NCI-H524 (cell line): ENCODE measurements around the gene CFDP1.

Source experiments
- DNase-seq, 2 experiments: peaks; one replicate each; lab custom pipeline; 2025; lab: John Stamatoyannopoulos, UW

CFDP1 gene

GRCh38 chr16:75372236-75372856 is 61.0 kb downstream of the CFDP1 start:
- no peak for DNase-seq

DNA sequence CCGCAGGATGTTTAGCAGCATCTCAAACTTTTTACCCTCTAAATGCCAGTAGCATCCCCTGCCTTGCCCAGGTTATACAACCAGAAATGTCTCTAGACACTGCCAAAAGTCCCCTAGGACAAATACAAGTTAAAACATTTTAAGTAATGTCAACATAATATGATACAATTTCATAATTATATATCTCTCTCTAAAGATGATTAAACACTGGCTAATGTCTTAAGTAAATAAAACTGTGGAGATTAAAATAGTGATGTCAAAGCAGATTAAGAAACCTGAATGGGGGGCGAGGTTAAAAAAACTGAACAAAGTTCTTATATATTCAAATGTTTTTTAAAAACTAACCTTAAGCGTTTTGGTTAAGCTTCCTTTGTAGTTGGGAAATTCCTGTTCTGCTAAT is 62.1 kb downstream of the CFDP1 start:
- no peak for DNase-seq

GRCh38 chr16:75364286-75364791 is 69.0 kb downstream of the CFDP1 start:
- DNase-seq, result no peak

DNA sequence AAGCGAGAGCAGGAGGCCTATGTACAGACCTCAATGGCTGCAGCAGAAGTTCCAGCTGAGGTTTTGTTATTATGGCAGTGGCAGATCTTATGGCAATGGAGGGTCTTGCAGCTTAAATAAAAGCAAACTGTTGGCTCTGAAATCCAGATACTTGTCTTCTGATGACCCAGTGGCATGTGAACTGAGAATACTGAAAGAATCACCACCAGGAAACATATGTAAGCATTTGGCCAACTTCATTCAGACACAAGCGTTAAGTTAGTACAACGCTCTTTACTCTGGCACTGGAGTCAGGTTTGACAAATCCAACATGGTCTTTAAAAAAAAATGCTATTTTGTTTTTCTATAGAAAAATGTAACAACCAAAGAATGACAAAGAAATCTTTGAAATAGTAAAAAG is 70.5 kb downstream of the CFDP1 start:
- no peak for DNase-seq

DNA sequence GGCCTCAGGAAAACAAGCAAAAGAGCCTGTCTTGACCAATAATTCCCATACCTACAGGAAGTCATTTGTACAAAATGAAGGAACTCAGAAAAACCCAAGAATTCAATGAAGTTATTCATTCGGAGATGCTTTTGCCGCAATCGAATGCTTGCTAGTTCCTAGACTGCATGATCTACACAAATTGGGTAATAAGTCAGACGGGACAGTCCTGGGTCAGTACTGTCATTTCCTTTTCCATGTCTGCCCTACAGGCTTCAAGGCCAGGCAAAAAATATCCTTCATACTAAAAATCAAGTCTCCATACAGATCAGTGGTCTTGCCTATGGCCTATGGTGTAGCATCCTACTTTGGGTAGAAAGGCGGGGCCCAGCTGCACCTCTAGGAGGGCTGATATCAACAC is 71.4 kb downstream of the CFDP1 start:
- no peak for DNase-seq

GRCh38 chr16:75354170-75354569 is 79.1 kb downstream of the CFDP1 start:
- no peak for DNase-seq

DNA sequence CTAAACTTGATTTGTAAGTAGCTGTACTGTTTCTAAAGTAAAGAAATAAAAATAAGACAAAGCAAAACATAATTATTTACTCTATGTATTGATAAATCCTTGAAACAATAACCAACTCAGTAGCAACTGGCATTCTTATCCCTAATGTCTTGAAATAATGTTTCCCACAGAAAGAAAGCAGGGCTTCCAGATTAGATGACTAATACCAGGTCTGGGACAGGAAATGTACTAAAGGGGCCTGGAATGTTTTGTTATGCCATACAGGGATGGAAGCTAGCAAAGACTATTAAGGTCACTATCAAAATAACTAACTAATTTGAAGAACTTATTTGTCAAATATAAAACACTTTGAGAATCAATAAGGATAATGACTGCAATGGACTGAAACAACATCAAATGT is 82.1 kb downstream of the CFDP1 start:
- no peak for DNase-seq

GRCh38 chr16:75345711-75346110 is 87.6 kb downstream of the CFDP1 start:
- no peak for DNase-seq

DNA sequence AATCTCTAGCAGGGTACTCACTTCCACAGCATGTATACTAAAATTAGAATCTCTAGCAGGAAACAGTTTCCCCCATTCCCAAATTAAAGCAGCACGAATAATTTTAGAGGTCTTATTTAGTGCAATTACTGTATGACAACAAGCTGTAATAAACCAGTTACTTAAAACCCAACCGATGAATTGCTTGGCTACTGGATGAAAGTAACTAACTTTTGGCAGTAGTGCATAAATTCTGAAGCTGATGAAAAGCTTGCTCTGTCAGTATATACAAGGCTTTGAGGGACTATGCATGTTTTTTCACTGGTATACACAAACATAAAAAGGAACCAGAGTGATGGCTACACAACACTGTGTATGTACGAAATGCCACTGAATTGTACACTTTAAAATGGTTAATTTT is 89.4 kb downstream of the CFDP1 start:
- no peak for DNase-seq

DNA sequence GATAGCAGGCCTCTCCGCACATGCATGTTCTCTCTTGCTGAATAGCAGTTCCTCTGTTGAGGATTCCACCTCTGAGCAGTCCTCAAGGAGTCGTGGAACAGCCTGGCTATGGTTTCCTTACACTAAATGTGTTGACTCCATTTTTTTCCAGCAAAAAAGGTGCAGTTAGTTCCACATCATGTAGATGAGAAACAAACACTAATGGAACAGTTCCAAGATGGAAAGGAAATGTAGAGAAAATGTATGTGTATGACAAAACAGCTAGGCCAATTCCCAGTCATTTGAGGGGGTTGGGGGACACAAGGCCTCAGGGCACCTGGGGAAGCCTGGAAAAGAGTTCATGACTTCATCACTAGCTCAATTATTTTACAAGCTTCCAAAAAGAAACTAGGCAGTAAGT is 90.0 kb downstream of the CFDP1 start:
- no peak for DNase-seq

DNA sequence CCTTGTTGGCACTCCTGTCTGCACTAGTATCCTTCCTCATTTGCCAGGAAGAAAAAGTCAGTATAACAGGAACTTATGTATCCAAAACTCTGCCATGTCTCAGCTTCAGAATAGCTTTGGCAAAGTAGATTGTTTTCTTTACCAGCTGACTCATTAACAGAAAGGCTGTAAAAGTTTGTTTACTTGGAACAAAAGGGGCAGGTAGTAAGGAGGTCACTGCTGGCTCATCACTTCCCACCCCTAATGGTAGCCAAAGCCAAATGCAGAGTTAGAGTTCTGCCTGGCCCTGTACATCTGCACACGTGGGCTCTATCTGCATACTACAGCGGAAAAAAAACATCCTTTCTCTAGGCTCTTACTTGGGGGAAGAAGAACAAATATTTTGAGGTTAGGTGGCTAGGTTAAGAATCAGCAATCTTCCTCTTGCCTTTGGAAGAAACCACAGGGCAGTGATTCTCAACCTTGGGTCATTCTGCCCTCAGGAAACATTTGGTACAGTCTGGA is 90.9 kb downstream of the CFDP1 start:
- DNase-seq, result no peak

GRCh38 chr16:75341564-75342307 is 91.6 kb downstream of the CFDP1 start:
- no peak for DNase-seq

GRCh38 chr16:75340741-75341491 is 92.4 kb downstream of the CFDP1 start:
- DNase-seq, result no peak

DNA sequence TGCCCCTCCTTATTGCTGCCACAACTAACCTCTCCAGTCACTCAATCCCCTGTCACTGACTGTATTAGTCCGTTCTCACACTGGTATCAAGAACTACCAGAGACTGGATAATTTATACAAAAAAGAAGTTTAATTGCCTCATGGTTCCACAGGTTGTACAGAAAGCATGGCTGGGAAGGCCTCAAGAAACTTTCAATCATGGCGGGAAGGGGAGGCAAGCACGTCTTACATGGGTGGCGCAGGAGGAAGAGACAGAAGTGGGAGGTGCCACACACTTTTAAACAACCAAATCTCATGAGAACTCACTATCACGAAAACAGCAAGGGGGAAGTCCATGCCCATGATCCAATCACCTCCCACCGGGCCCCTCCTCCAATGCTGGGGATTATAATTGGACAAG is 95.9 kb downstream of the CFDP1 start:
- DNase-seq, result no peak

DNA sequence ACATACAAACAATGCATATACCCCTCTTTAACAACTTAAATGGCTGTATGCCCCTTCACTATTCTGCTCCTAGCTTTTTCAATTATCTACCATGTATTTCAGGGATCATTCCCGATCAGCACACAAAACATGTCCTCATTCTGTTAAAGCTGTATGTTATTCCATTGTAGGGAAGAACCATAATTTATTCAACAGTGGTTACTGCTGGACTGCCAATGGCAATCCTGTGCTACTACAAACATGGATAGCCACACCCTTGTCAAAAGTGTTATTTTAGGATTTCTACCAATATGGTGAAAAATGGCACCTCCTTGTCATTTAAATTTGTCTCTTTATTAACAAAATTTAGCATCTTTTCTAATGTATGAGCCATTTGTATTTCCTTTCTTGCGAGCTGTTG is 96.8 kb downstream of the CFDP1 start:
- DNase-seq, result no peak

DNA sequence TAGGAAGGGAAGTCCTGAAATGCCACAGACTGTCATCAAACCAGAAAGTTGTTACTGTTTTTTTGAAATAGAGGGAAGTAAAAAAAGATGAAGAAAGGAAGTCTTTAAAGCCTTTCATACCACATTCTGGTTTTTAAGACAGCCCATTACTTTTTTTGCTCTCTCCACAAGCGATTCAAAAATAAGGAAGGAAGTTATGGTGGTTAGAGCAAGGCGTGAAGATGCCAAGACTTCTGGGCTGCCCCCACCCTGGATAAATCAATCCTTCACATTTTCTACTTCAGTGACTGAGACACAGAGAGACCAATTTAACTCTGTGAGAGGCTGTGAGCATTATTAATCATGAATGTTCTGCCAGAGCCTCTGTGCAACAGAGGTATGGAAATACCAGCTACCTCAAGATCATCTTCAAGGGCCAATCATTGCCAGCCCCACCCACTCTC is 99.6 kb downstream of the CFDP1 start:
- no peak for DNase-seq

DNA sequence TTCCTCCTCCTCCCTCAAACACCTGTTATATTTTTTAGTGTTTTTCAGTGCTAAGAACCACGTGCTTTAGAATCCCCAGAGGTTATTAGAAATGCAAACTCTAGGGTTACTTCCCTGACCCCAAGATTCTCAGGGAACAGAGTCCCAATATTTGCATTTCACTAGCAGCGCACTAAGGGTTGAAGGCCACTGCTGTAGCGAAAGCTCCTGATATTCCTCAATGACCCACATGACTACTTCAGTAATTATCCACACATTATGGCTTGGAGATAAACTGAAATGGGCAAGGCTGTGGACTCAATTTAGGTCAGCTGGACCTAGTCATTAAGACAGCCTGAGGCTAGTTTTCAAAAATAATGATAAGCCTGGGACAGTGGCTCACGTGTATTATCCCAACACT is 103.4 kb downstream of the CFDP1 start:
- DNase-seq, result no peak

DNA sequence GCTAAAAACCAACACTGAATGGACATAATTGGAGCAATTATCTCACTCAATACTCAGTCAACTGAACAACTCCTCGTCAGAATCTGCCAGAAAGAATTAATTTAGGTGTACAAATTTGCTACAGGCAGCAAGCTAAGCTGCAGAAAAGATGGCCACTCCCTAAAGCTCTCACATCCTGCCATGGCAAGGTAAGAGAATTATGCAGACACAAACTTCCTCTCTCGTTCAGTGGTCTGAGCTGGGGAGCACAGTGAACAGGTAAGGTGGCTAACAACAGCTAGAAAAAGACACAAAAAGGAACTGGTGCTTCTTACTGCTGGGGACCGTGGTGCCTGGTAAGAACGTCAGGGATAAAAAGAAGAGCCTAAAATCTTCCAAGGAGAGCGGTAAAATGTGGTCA is 107.0 kb downstream of the CFDP1 start:
- no peak for DNase-seq

- DNase-seq, result no peak
Measured at GRCh38 chr16:75323933-75324332, 109.4 kb downstream of the CFDP1 start.

DNA sequence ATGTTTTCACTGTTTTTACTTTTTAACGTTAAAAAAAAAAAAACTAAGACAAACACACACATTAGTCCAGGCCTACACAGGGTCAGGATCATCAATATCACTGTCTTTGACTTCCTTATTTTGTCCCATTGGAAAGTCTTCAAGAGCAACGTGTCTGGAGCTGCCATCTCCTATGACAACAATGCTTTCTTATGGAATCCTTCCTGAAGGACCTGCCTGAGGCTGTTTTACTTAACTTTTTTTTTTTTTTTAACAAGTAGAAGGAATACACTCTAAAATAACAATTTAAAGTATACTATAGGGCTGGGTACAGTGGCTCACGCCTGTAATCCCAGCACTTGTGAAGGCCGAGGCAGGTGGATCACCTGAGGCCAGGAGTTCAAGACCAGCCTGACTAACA is 110.1 kb downstream of the CFDP1 start:
- DNase-seq, result no peak

GRCh38 chr16:75322740-75323139 is 110.6 kb downstream of the CFDP1 start:
- DNase-seq, result no peak

GRCh38 chr16:75320435-75320834 is 112.9 kb downstream of the CFDP1 start:
- DNase-seq, result no peak
